Activated naive CD8-positive, alpha-beta T cell treated with anti-CD3 and anti-CD28 coated beads, Interleukin-2, amount 50 U/mL, for 24 hours (primary cell): ENCODE data around the gene C13orf46.
"Not testable (repeated sequence)": the region's sequence is repeated elsewhere in the genome, so short reads cannot be mapped to it uniquely, and the experiment has no call there.

Source experiments
- ATAC-seq: fragments of 150-1000 bp; cut with Tn5 transposase; one replicate; pipeline ENCODE4 v1.10.0; 2021
- DNase-seq: peaks from one replicate; pipeline ENCODE4 v3.0.0; 2021
- H3K27ac Mint-ChIP-seq: one replicate; pipeline ENCODE4 v1.8.0; 2021; ENCODE audit warnings: mild to moderate bottlenecking, mixed read lengths
- H3K27me3 Mint-ChIP-seq: one replicate; pipeline ENCODE4 v1.8.0; 2021; ENCODE audit warnings: mixed read lengths
- H3K36me3 Mint-ChIP-seq: one replicate; pipeline ENCODE4 v1.8.0; 2021; ENCODE audit warnings: low read depth, mixed read lengths
- H3K4me1 Mint-ChIP-seq: one replicate; pipeline ENCODE4 v1.8.0; 2021; ENCODE audit warnings: mixed read lengths
- H3K4me3 Mint-ChIP-seq: one replicate; pipeline ENCODE4 v1.8.0; 2021; ENCODE audit warnings: mild to moderate bottlenecking, moderate library complexity, mixed read lengths
- H3K9me3 Mint-ChIP-seq: one replicate; pipeline ENCODE4 v1.8.0; 2021; ENCODE audit warnings: mixed read lengths

Gene C13orf46

GRCh38 chr13:113917594-113918371 is 56.1 kb downstream of the C13orf46 start:
- Mint-ChIP-seq H3K4me3 (no peak overlapping the region), H3K27ac (no peak overlapping the region), H3K9me3 (peaks cover 11% of the 10 kb centered on the region), H3K27me3 (peaks cover 40% of the 10 kb centered on the region), H3K36me3 (peaks cover 3% of the 10 kb centered on the region), H3K4me1 (peaks cover 1% of the 10 kb centered on the region)
- DNase-seq (no peak), ATAC-seq (no peak)

- H3K4me1 Mint-ChIP-seq, result peaks cover 1% of the 10 kb centered on the region
- H3K4me3 Mint-ChIP-seq, result no peak overlapping the region
- DNase-seq (no peak), ATAC-seq (no peak)
- peaks cover 47% of the 10 kb centered on the region for H3K27me3 Mint-ChIP-seq
- H3K36me3 Mint-ChIP-seq, result peaks cover 3% of the 10 kb centered on the region
- H3K27ac Mint-ChIP-seq, result no peak overlapping the region
- H3K9me3 Mint-ChIP-seq, result peaks cover 18% of the 10 kb centered on the region
These were observed 56.8 kb downstream of the C13orf46 start for GRCh38 chr13:113917096-113917495.

- no peak overlapping the region for H3K27ac Mint-ChIP-seq
- ATAC-seq, result no peak
These were observed 57.5 kb downstream of the C13orf46 start for GRCh38 chr13:113916330-113916815.

GRCh38 chr13:113915786-113916329 is 58.0 kb downstream of the C13orf46 start:
- ATAC-seq (no peak), DNase-seq (no peak)
- H3K4me3 Mint-ChIP-seq, result no peak overlapping the region
- no peak overlapping the region for H3K27ac Mint-ChIP-seq
- no peaks in the 10 kb centered on the region for H3K36me3 Mint-ChIP-seq
- peaks cover 8% of the 10 kb centered on the region for H3K9me3 Mint-ChIP-seq
- H3K27me3 Mint-ChIP-seq, result peaks cover 45% of the 10 kb centered on the region
- peaks cover 1% of the 10 kb centered on the region for H3K4me1 Mint-ChIP-seq

More at GRCh38 chr13:113916330-113916815, 57.5 kb downstream of the C13orf46 start:
- no peaks in the 10 kb centered on the region for H3K36me3 Mint-ChIP-seq
- no peak for DNase-seq
- peaks cover 1% of the 10 kb centered on the region for H3K4me1 Mint-ChIP-seq
- peaks cover 12% of the 10 kb centered on the region for H3K9me3 Mint-ChIP-seq
- peaks cover 44% of the 10 kb centered on the region for H3K27me3 Mint-ChIP-seq
- H3K4me3 Mint-ChIP-seq, result no peak overlapping the region

GRCh38 chr13:113915012-113915763 is 58.7 kb downstream of the C13orf46 start:
- ATAC-seq (no peak), DNase-seq (no peak)
- no peak overlapping the region for H3K27ac Mint-ChIP-seq
- H3K36me3 Mint-ChIP-seq, result no peaks in the 10 kb centered on the region
- peaks cover 1% of the 10 kb centered on the region for H3K4me1 Mint-ChIP-seq
- no peak overlapping the region for H3K4me3 Mint-ChIP-seq
- H3K9me3 Mint-ChIP-seq, result peaks cover 8% of the 10 kb centered on the region
- H3K27me3 Mint-ChIP-seq, result peaks cover 46% of the 10 kb centered on the region

- H3K4me1 Mint-ChIP-seq, result peaks cover 1% of the 10 kb centered on the region
- no peak for DNase-seq
- no peak for ATAC-seq
- H3K4me3 Mint-ChIP-seq, result no peak overlapping the region
- H3K9me3 Mint-ChIP-seq, result peaks cover 8% of the 10 kb centered on the region
- no peaks in the 10 kb centered on the region for H3K36me3 Mint-ChIP-seq
- H3K27me3 Mint-ChIP-seq, result peaks cover 49% of the 10 kb centered on the region
- no peak overlapping the region for H3K27ac Mint-ChIP-seq
These were observed 59.4 kb downstream of the C13orf46 start for GRCh38 chr13:113914333-113915011.

- H3K4me3 Mint-ChIP-seq, DNase-seq, ATAC-seq, H3K4me1 Mint-ChIP-seq, H3K9me3 Mint-ChIP-seq, H3K36me3 Mint-ChIP-seq, H3K27ac Mint-ChIP-seq: not testable (repeated sequence)
- H3K27me3 Mint-ChIP-seq, result peaks cover 56% of the 10 kb centered on the region
These were observed 60.0 kb downstream of the C13orf46 start for GRCh38 chr13:113913838-113914237.

- H3K4me3 Mint-ChIP-seq, H3K4me1 Mint-ChIP-seq, ATAC-seq, H3K9me3 Mint-ChIP-seq, DNase-seq, H3K36me3 Mint-ChIP-seq, H3K27ac Mint-ChIP-seq: not testable (repeated sequence)
- peaks cover 60% of the 10 kb centered on the region for H3K27me3 Mint-ChIP-seq
These were observed 60.5 kb downstream of the C13orf46 start for GRCh38 chr13:113913408-113913807.

GRCh38 chr13:113912596-113912995 is 61.3 kb downstream of the C13orf46 start:
- peaks cover 8% of the 10 kb centered on the region for H3K9me3 Mint-ChIP-seq

GRCh38 chr13:113907635-113908617 is 66.0 kb downstream of the C13orf46 start:
- Mint-ChIP-seq H3K27me3 (peaks cover 47% of the 10 kb centered on the region), H3K27ac (no peak overlapping the region), H3K4me1 (peaks cover 8% of the 10 kb centered on the region), H3K36me3 (no peaks in the 10 kb centered on the region), H3K9me3 (peaks cover 8% of the 10 kb centered on the region), H3K4me3 (no peak overlapping the region)
- DNase-seq, result no peak
- ATAC-seq, result no peak

More at GRCh38 chr13:113912596-113912995, 61.3 kb downstream of the C13orf46 start:
- Mint-ChIP-seq H3K4me3 (no peak overlapping the region), H3K36me3 (no peaks in the 10 kb centered on the region), H3K27me3 (peaks cover 62% of the 10 kb centered on the region), H3K4me1 (peaks cover 9% of the 10 kb centered on the region), H3K27ac (no peak overlapping the region)
- ATAC-seq (no peak), DNase-seq (no peak)

GRCh38 chr13:113906571-113906970 is 67.3 kb downstream of the C13orf46 start:
- no peak for ATAC-seq
- peaks cover 8% of the 10 kb centered on the region for H3K4me1 Mint-ChIP-seq
- no peak overlapping the region for H3K4me3 Mint-ChIP-seq
- no peaks in the 10 kb centered on the region for H3K9me3 Mint-ChIP-seq
- DNase-seq, result no peak
- H3K27me3 Mint-ChIP-seq, result peaks cover 39% of the 10 kb centered on the region
- H3K27ac Mint-ChIP-seq, result no peak overlapping the region
- H3K36me3 Mint-ChIP-seq, result no peaks in the 10 kb centered on the region

GRCh38 chr13:113905942-113906341 is 67.9 kb downstream of the C13orf46 start:
- no peak overlapping the region for H3K4me3 Mint-ChIP-seq
- ATAC-seq (no peak), DNase-seq (no peak)
- no peak overlapping the region for H3K27ac Mint-ChIP-seq
- H3K27me3 Mint-ChIP-seq, result peaks cover 34% of the 10 kb centered on the region
- peaks cover 8% of the 10 kb centered on the region for H3K4me1 Mint-ChIP-seq
- H3K36me3 Mint-ChIP-seq, result no peaks in the 10 kb centered on the region
- no peaks in the 10 kb centered on the region for H3K9me3 Mint-ChIP-seq

- Mint-ChIP-seq H3K9me3 (no peaks in the 10 kb centered on the region), H3K36me3 (no peaks in the 10 kb centered on the region)
These were observed 68.9 kb downstream of the C13orf46 start for GRCh38 chr13:113905018-113905417.

More at GRCh38 chr13:113905018-113905417, 68.9 kb downstream of the C13orf46 start:
- Mint-ChIP-seq H3K27me3 (peaks cover 26% of the 10 kb centered on the region), H3K27ac (no peak overlapping the region), H3K4me1 (peaks cover 8% of the 10 kb centered on the region), H3K4me3 (no peak overlapping the region)
- no peak for DNase-seq
- ATAC-seq, result no peak
